IMR-90 (cell line): ENCODE measurements around the gene SLC48A1. TPM values are rescaled to one million over a fixed set of nuclear protein-coding genes. Genes with fewer than 3 reads are reported as not detected.

Experiments
- ATAC-seq: fragments of 200-7000 bp; cut with Tn5 transposase; 2 replicates; pipeline ENCODE4 v1.9.1; 2020; ENCODE audit warnings: low read depth, mild to moderate bottlenecking, moderate library complexity
- BruUV-seq: library from RNA; stranded (reverse); fragments of 400-500 nt; replicated peaks from 2 replicates; lab custom pipeline; 2021; lab: Mats Ljungman, UMichigan
- CTCF ChIA-PET: fragments of 300-600 bp; formaldehyde crosslinking; extraction: SDS; loops from one replicate; lab custom pipeline; 2021; ENCODE audit warnings: antibody characterized with exemption; lab: Yijun Ruan, JAX
- POLR2A ChIA-PET: fragments of 300-600 bp; sonication (Branson Sonifier 250); formaldehyde crosslinking; loops from one replicate; lab custom pipeline; 2022; ENCODE audit warnings: antibody characterized with exemption; ENCODE audit not compliant: unreplicated experiment; lab: Charles Lee
- DNase-seq: peaks from one replicate; pipeline ENCODE4 v3.0.0; 2013
- H2AFZ ChIP-seq: replicated peaks from 2 replicates; pipeline ENCODE3; 2013; ENCODE audit warnings: low read length, mild to moderate bottlenecking; ENCODE audit not compliant: poor library complexity
- H2AK5ac ChIP-seq: 2 replicates; pipeline ENCODE4 v1.6.1; 2013; ENCODE audit warnings: low read depth, low read length, inconsistent platforms
- H2AK9ac ChIP-seq: replicated peaks from 2 replicates; pipeline ENCODE3; 2013; ENCODE audit warnings: mild to moderate bottlenecking, low read depth, low read length, moderate library complexity; ENCODE audit not compliant: poor library complexity
- H2BK120ac ChIP-seq: 2 replicates; pipeline ENCODE4 v1.6.1; 2013; ENCODE audit warnings: low read depth, low read length, inconsistent platforms
- H2BK15ac ChIP-seq: 3 replicates; pipeline ENCODE4 v1.6.1; 2013; ENCODE audit warnings: low read depth, low read length, inconsistent platforms
- H2BK20ac ChIP-seq: 2 replicates; pipeline ENCODE4 v1.6.1; 2013; ENCODE audit warnings: low read depth, mild to moderate bottlenecking, inconsistent platforms, low read length, moderate library complexity
- H2BK5ac ChIP-seq: 2 replicates; pipeline ENCODE4 v1.6.1; 2013; ENCODE audit warnings: mild to moderate bottlenecking, low read depth, low read length, inconsistent platforms; ENCODE audit not compliant: poor library complexity, severe bottlenecking
- H3K14ac ChIP-seq: replicated peaks from 2 replicates; pipeline ENCODE4 v1.6.1; 2013; ENCODE audit warnings: low read depth, low read length, inconsistent platforms
- H3K18ac ChIP-seq: 2 replicates; pipeline ENCODE4 v1.6.1; 2013; ENCODE audit warnings: low read depth, low read length, control low read depth
- H3K23ac ChIP-seq: 2 replicates; pipeline ENCODE4 v1.6.1; 2013; ENCODE audit warnings: low read depth, low read length, inconsistent platforms
- H3K27ac ChIP-seq: 2 replicates; pipeline ENCODE4 v1.5.1; 2013; ENCODE audit warnings: mild to moderate bottlenecking, control low read depth, low read length; ENCODE audit not compliant: insufficient read depth
- H3K27me3 ChIP-seq: 2 replicates; pipeline ENCODE4 v1.6.1; 2013; ENCODE audit warnings: low read length; ENCODE audit not compliant: control insufficient read depth, insufficient read depth
- H3K36me3 ChIP-seq: 2 replicates; pipeline ENCODE4 v1.6.1; 2013; ENCODE audit warnings: low read length, mixed read lengths; ENCODE audit not compliant: control insufficient read depth, insufficient read depth
- H3K4ac ChIP-seq: 2 replicates; pipeline ENCODE4 v1.6.1; 2013; ENCODE audit warnings: low read depth, low read length, inconsistent platforms
- H3K4me1 ChIP-seq: 2 replicates; pipeline ENCODE4 v1.6.1; 2013; ENCODE audit warnings: low read length, mixed read lengths; ENCODE audit not compliant: control insufficient read depth, insufficient read depth
- H3K4me2 ChIP-seq: 2 replicates; pipeline ENCODE4 v1.6.1; 2013; ENCODE audit warnings: low read depth, mild to moderate bottlenecking, control low read depth, low read length, moderate library complexity
- H3K4me3 ChIP-seq: 2 replicates; pipeline ENCODE4 v1.5.1; 2013; ENCODE audit warnings: low read depth, mild to moderate bottlenecking, control low read depth, low read length, moderate library complexity; ENCODE audit not compliant: insufficient read depth
- H3K56ac ChIP-seq: 2 replicates; pipeline ENCODE4 v1.6.1; 2013; ENCODE audit warnings: low read length, inconsistent platforms; ENCODE audit not compliant: insufficient read depth; ENCODE audit errors: extremely low read depth
- H3K79me1 ChIP-seq, 2 experiments: 2 replicates each; pipeline ENCODE4 v1.6.1; 2013; ENCODE audit warnings: low read length in 2 of 2, inconsistent platforms in 1 of 2, low read depth in 1 of 2
- H3K9ac ChIP-seq: 2 replicates; pipeline ENCODE4 v1.6.1; 2013; ENCODE audit warnings: low read depth, low read length, control low read depth
- H3K9me1 ChIP-seq: 2 replicates; pipeline ENCODE4 v1.6.1; 2013; ENCODE audit warnings: low read length, inconsistent platforms; ENCODE audit not compliant: insufficient read depth
- H3K9me3 ChIP-seq: 2 replicates; pipeline ENCODE4 v1.6.1; 2013; ENCODE audit warnings: low read length; ENCODE audit not compliant: control insufficient read depth, insufficient read depth
- H4K20me1 ChIP-seq: 2 replicates; pipeline ENCODE4 v1.6.1; 2013; ENCODE audit warnings: low read length, inconsistent platforms; ENCODE audit not compliant: insufficient read depth
- H4K5ac ChIP-seq: 2 replicates; pipeline ENCODE4 v1.6.1; 2013; ENCODE audit warnings: mild to moderate bottlenecking, low read depth, low read length, control low read depth
- H4K8ac ChIP-seq, 2 experiments: 2 replicates each; pipeline ENCODE4 v1.6.1; 2013; ENCODE audit warnings: low read depth in 2 of 2, low read length in 2 of 2, control low read depth in 1 of 2, inconsistent platforms in 1 of 2
- H4K91ac ChIP-seq: 2 replicates; pipeline ENCODE4 v1.6.1; 2013; ENCODE audit warnings: low read depth, low read length, inconsistent platforms; ENCODE audit not compliant: insufficient read depth
- BHLHE40 ChIP-seq: fragments of 150-350 bp; IDR thresholded peaks from 2 replicates; pipeline ENCODE4 v1.6.1; 2016; ENCODE audit warnings: mild to moderate bottlenecking, low read depth, low read length
- CEBPB ChIP-seq: IDR thresholded peaks from 2 replicates; pipeline ENCODE4 v1.6.1; 2012; ENCODE audit warnings: low read depth, low read length, improper control_type of control experiment
- CHD1 ChIP-seq: IDR thresholded peaks from 2 replicates; pipeline ENCODE4 v1.6.1; 2012; ENCODE audit warnings: low read depth, low read length, improper control_type of control experiment
- CTCF ChIP-seq: conservative IDR thresholded peaks from 2 replicates; pipeline ENCODE4 v1.5.1; 2012; ENCODE audit warnings: mild to moderate bottlenecking, low read depth, low read length, improper control_type of control experiment
- ELK1 ChIP-seq: fragments of 150-350 bp; IDR thresholded peaks from 2 replicates; pipeline ENCODE4 v1.6.1; 2016; ENCODE audit warnings: low read depth, mild to moderate bottlenecking, low read length, moderate library complexity, borderline replicate concordance
- FOS ChIP-seq: fragments of 150-350 bp; IDR thresholded peaks from 2 replicates; pipeline ENCODE4 v1.6.1; 2016; ENCODE audit warnings: low read depth, low read length
- MAZ ChIP-seq: IDR thresholded peaks from 2 replicates; pipeline ENCODE4 v1.6.1; 2012; ENCODE audit warnings: low read depth, mild to moderate bottlenecking, low read length, improper control_type of control experiment, moderate library complexity, borderline replicate concordance
- MXI1 ChIP-seq: IDR thresholded peaks from 2 replicates; pipeline ENCODE4 v1.6.1; 2012; ENCODE audit warnings: low read depth, mild to moderate bottlenecking, low read length, moderate library complexity, borderline replicate concordance
- NFE2L2 ChIP-seq: fragments of 150-350 bp; IDR thresholded peaks from 2 replicates; pipeline ENCODE4 v1.6.1; 2016; ENCODE audit warnings: low read depth, mild to moderate bottlenecking, low read length
- POLR2A ChIP-seq: IDR thresholded peaks from 2 replicates; pipeline ENCODE4 v1.6.1; 2012; ENCODE audit warnings: mild to moderate bottlenecking, low read depth, low read length
- RAD21 ChIP-seq: IDR thresholded peaks from 2 replicates; pipeline ENCODE4 v1.6.1; 2012; ENCODE audit warnings: low read length, improper control_type of control experiment
- RCOR1 ChIP-seq: IDR thresholded peaks from 2 replicates; pipeline ENCODE4 v1.6.1; 2012; ENCODE audit warnings: mild to moderate bottlenecking, low read length, improper control_type of control experiment; ENCODE audit not compliant: insufficient replicate concordance
- RFX5 ChIP-seq: IDR thresholded peaks from 2 replicates; pipeline ENCODE4 v1.8.0; 2012; ENCODE audit warnings: low read depth, mild to moderate bottlenecking, low read length, moderate library complexity
- SMC3 ChIP-seq: fragments of 150-350 bp; IDR thresholded peaks from 2 replicates; pipeline ENCODE4 v1.6.1; 2016; ENCODE audit warnings: low read depth, mild to moderate bottlenecking, antibody characterized with exemption, low read length, moderate library complexity
- USF2 ChIP-seq: fragments of 150-350 bp; IDR thresholded peaks from 2 replicates; pipeline ENCODE4 v1.6.1; 2017; ENCODE audit warnings: mild to moderate bottlenecking, antibody characterized with exemption, low read length, low read depth
- WGBS, 2 experiments: methylation state at CpG; one replicate each; pipeline versions ENCODE4 v1.1.5 to v1.1.7; 2013; ENCODE audit warnings: missing lambda C conversion rate in 2 of 2; ENCODE audit not compliant: insufficient read length in 1 of 2; ENCODE audit errors: extremely low coverage in 2 of 2; 5-methylcytosine and 5-hydroxymethylcytosine counted together
- dilution Hi-C: fragments of 300-500 bp; cut with HindIII; formaldehyde crosslinking; loops from one replicate; pipeline ENCODE4 v1.14.3; 2018; ENCODE audit warnings: low sequenced_read_pairs; ENCODE audit not compliant: unreplicated experiment
- in situ Hi-C: fragments of 300-500 bp; cut with MboI; formaldehyde crosslinking; loops from 3 replicates; pipeline ENCODE4 v1.14.3; 2019; ENCODE audit warnings: low sequenced_read_pairs, inconsistent platforms, mixed read lengths
- intact Hi-C: fragments of 100-400 bp; cut with micrococcal nuclease; formaldehyde crosslinking; loops from 2 replicates; pipeline ENCODE4 v1.10.0; 2022
- polyA plus RNA-seq, 3 experiments: library from polyadenylated mRNA; depleted of rRNA; stranded (reverse); fragments of >200 nt; gene quantifications; 2 replicates each; pipeline ENCODE4 v1.2.3, GENCODE V29; 2012; ENCODE audit warnings: low replicate concordance in 1 of 3
- total RNA-seq: library from RNA; depleted of rRNA; stranded (reverse); fragments of >200 nt; gene quantifications from 2 replicates; pipeline ENCODE4 v1.2.3, GENCODE V29; 2012

Gene SLC48A1
- total and polyA plus RNA-seq, 2 of the 4 experiments (the other 2 are of a cell fraction): 4.8 to 5.9 TPM

GRCh38 chr12:47750229-47750798 is 22.7 kb upstream of the SLC48A1 start:
- Histone ChIP-seq H3K56ac (no peak overlapping the region), H3K79me1 (no peaks in the 10 kb centered on the region), H2AFZ (peak overlapping the region; percentile 67), H3K4ac (no peak overlapping the region), H2AK5ac (no peak overlapping the region), H2BK5ac (no peak overlapping the region), H2BK15ac (no peak overlapping the region), H4K91ac (no peak overlapping the region), H2BK120ac (no peak overlapping the region), H3K36me3 (no peaks in the 10 kb centered on the region), H2BK20ac (no peak overlapping the region), H4K5ac (no peak overlapping the region), H3K4me1 (peaks cover 12% of the 10 kb centered on the region), H2AK9ac (peak overlapping the region; percentile 5), H4K8ac (no peak overlapping the region), H3K4me2 (no peak overlapping the region), H3K4me3 (no peak overlapping the region), H3K9me3 (no peaks in the 10 kb centered on the region), H3K9ac (no peak overlapping the region), H3K27ac (no peak overlapping the region), H3K9me1 (peaks cover 9% of the 10 kb centered on the region; the same call in 1 of the 2 replicates), H4K20me1 (no peaks in the 10 kb centered on the region), H3K18ac (no peak overlapping the region), H3K23ac (no peak overlapping the region), H3K14ac (no peak overlapping the region), H3K27me3 (peaks cover 16% of the 10 kb centered on the region)
- CTCF ChIA-PET: no interaction called here
- DNase-seq: no peak
- BruUV-seq: no TSS peak
- 92% methylated on average over 5 of the region's 10 CpGs; no CpG with 5 or more reads in 1 of the 2 experiments for WGBS, 2 experiments
- in situ Hi-C loops: no loop called here
- intact Hi-C loops: no loop called here
- POLR2A ChIA-PET: no interaction called here
- no peak for ATAC-seq
- TF ChIP-seq SMC3: no peak
- no peak for TF ChIP-seq NFE2L2
- TF ChIP-seq RCOR1: no peak
- TF ChIP-seq USF2: no peak
- TF ChIP-seq BHLHE40: no peak
- TF ChIP-seq CHD1: no peak
- no peak for TF ChIP-seq MAZ
- TF ChIP-seq FOS: no peak
- no peak for TF ChIP-seq RFX5
- no peak for TF ChIP-seq CTCF
- TF ChIP-seq MXI1: no peak
- TF ChIP-seq POLR2A: no peak
- TF ChIP-seq CEBPB: no peak
- TF ChIP-seq ELK1: no peak
- TF ChIP-seq RAD21: no peak
- dilution Hi-C loops: no loop called here
